H4 (cell line): ENCODE measurements around the gene ASAP3. TPM values are rescaled to one million over a fixed set of nuclear protein-coding genes. Genes with fewer than 3 reads are reported as not detected.

Experiments
- DNase-seq: peaks from one replicate; pipeline ENCODE4 v3.0.0-alpha.2; 2015; ENCODE audit warnings: low spot score
- total RNA-seq: library from RNA; depleted of rRNA; stranded (reverse); fragments of >200 nt; shearing (Covaris generic); gene quantifications from 2 replicates; pipeline ENCODE4 v1.2.3, GENCODE V29; 2014

The ASAP3 gene
- total RNA-seq, 1 experiment from 2014 or later = 18.4 TPM

GRCh38 chr1:23478896-23479665 is 4.9 kb downstream of the ASAP3 start:
- DNase-seq = peak; percentile 77

- no peak for DNase-seq
Measured at GRCh38 chr1:23477359-23478144, 6.4 kb downstream of the ASAP3 start.

GRCh38 chr1:23475641-23476040 is 8.3 kb downstream of the ASAP3 start:
- peak; percentile 69 for DNase-seq

- DNase-seq = peak; percentile 76
Measured at GRCh38 chr1:23475134-23475628, 8.8 kb downstream of the ASAP3 start.

GRCh38 chr1:23473037-23473800 is 10.8 kb downstream of the ASAP3 start:
- DNase-seq = peak; percentile 54

- DNase-seq = no peak
Measured at GRCh38 chr1:23472351-23473036, 11.5 kb downstream of the ASAP3 start.

GRCh38 chr1:23471473-23472075 is 12.4 kb downstream of the ASAP3 start:
- DNase-seq = no peak

GRCh38 chr1:23470282-23471070 is 13.5 kb downstream of the ASAP3 start:
- DNase-seq = no peak

- DNase-seq = no peak
Measured at GRCh38 chr1:23469372-23469982, 14.5 kb downstream of the ASAP3 start.

GRCh38 chr1:23466423-23466989 is 17.5 kb downstream of the ASAP3 start:
- no peak for DNase-seq

GRCh38 chr1:23463286-23463685 is 20.7 kb downstream of the ASAP3 start:
- no peak for DNase-seq

GRCh38 chr1:23462766-23463165 is 21.2 kb downstream of the ASAP3 start:
- no peak for DNase-seq

- DNase-seq = no peak
Measured at GRCh38 chr1:23461050-23461449, 22.9 kb downstream of the ASAP3 start.

GRCh38 chr1:23460519-23460918 is 23.5 kb downstream of the ASAP3 start:
- DNase-seq = no peak

GRCh38 chr1:23459338-23459757 is 24.6 kb downstream of the ASAP3 start:
- DNase-seq = no peak

GRCh38 chr1:23456226-23456625 is 27.8 kb downstream of the ASAP3 start:
- peak; percentile 68 for DNase-seq

GRCh38 chr1:23453455-23454000 is 30.5 kb downstream of the ASAP3 start:
- DNase-seq = no peak

GRCh38 chr1:23452011-23452411 is 32.0 kb downstream of the ASAP3 start:
- peak; percentile 79 for DNase-seq

- DNase-seq = no peak
Measured at GRCh38 chr1:23451441-23451840, 32.5 kb downstream of the ASAP3 start.
